ENCODE measurements around the gene CHCT1. TPM values are rescaled to one million over a fixed set of nuclear protein-coding genes. Genes with fewer than 3 reads are reported as not detected.

CHCT1 gene
- total and polyA plus RNA-seq, 2 of the 8 experiments (the other 6 are each of a cell fraction or from before 2014, with no cell fraction given), result 0.06 TPM; not detected in 1

DNA sequence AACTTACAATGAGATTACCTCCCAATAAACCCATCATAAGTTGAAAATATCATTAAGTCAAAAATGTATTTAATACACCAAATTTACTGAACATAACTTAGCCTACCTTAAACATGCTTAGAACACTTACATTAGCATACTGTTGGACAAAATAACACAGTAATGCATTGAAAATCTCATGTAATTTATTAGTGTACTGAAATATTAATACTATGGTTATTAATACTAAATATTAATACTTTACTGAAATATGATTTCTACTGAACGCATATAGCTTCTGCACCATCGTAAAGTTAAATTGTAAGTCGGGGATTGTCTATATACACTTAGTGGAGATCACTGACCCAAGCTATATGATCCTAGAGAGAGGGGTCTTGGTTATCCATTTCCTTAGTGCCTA is 34.6 kb upstream of the CHCT1 start:
- FAIRE-seq, result no peak
- H4K20me1 ChIP-seq (replicated peaks in 1 of 2; ENCODE audit: control insufficient read depth in 1 of 2, insufficient read depth in 2 of 2, low read length in 2 of 2), result no peaks in the 10 kb centered on the region
- 74% methylated on average over 3 of the region's 3 CpGs; no CpG with 5 or more reads in 1 of the 2 experiments for WGBS, 2 experiments (ENCODE audit: extremely low coverage in 1 of 2, insufficient coverage in 1 of 2, insufficient read length in 1 of 2, insufficient replicate concordance in 2 of 2, low coverage in 1 of 2, low lambda C conversion rate in 2 of 2, missing lambda C conversion rate in 1 of 2)

More for the DNA sequence above, 34.6 kb upstream of the CHCT1 start:
- no peak overlapping the region for H3K23ac ChIP-seq (ENCODE audit: insufficient read length)
- POLR2A ChIA-PET (ENCODE audit: partially characterized antibody), result no interaction called here
- no peak overlapping the region for H2BK5ac ChIP-seq (ENCODE audit: low read depth, low read length)
- no peak overlapping the region for H3K56ac ChIP-seq (replicated peaks; ENCODE audit: insufficient read length, low read depth, low read length)
- peaks cover 19 to 75% of the 10 kb centered on the region in 2 experiments for H3K79me2 ChIP-seq (ENCODE audit: control insufficient read depth in 1 of 2, insufficient read depth in 2 of 2, low read length in 2 of 2)
- H3K23me2 ChIP-seq (ENCODE audit: low read depth, low read length), result peaks cover 15% of the 10 kb centered on the region
- no peak overlapping the region for H4K91ac ChIP-seq (replicated peaks; ENCODE audit: insufficient read length, low read length)
- DNase-seq (ENCODE audit: low read depth in 1 of 2, low spot score in 2 of 2), result no peak
- H3K27me3 ChIP-seq (replicated peaks in 1 of 4; ENCODE audit: control insufficient read depth in 3 of 4, extremely low read depth in 1 of 4, insufficient read depth in 3 of 4, low read length in 3 of 4), result no peaks in the 10 kb centered on the region
- H2AK5ac ChIP-seq (ENCODE audit: low read depth, low read length), result no peak overlapping the region
- peak overlapping the region in 1 of 4 experiments; percentile 49; a peak in 2 of 8 replicates for H3K4me3 ChIP-seq (ENCODE audit: extremely low read depth in 1 of 4, insufficient read depth in 2 of 4, low read depth in 3 of 4, low read length in 4 of 4)
- H3K18ac ChIP-seq (ENCODE audit: extremely low read depth, low read length), result no peak overlapping the region
- CTCF ChIA-PET (ENCODE audit: partially characterized antibody), result no interaction called here
- H3K27ac ChIP-seq (ENCODE audit: low read depth, low read length), result no peak overlapping the region
- H4K5ac ChIP-seq (ENCODE audit: insufficient read length, low read depth, low read length), result no peak overlapping the region
- no peak overlapping the region for H2AFZ ChIP-seq (ENCODE audit: low read length)
- H3K9me3 ChIP-seq (ENCODE audit: insufficient read depth in 2 of 2, low read depth in 1 of 2, low read length in 1 of 2), result no peaks in the 10 kb centered on the region
- H3K4me2 ChIP-seq (ENCODE audit: insufficient read depth in 1 of 2, low read depth in 2 of 2, low read length in 2 of 2), result peak overlapping the region; percentile 60 to 65; a peak in 2 of 4 replicates
- H3K79me1 ChIP-seq (ENCODE audit: low read depth, low read length), result no peaks in the 10 kb centered on the region
- no peak overlapping the region for H4K8ac ChIP-seq (ENCODE audit: extremely low read depth, insufficient read depth, low read length)
- no peaks in the 10 kb centered on the region; a peak in 1 of 8 replicates for H3K36me3 ChIP-seq (ENCODE audit: control insufficient read depth in 2 of 4, insufficient read depth in 4 of 4, low read length in 3 of 4)
- H3K14ac ChIP-seq (ENCODE audit: insufficient read length), result no peak overlapping the region
- no peak overlapping the region for H2BK120ac ChIP-seq (replicated peaks; ENCODE audit: low read depth, low read length)
- no peak overlapping the region for H3K9ac ChIP-seq (replicated peaks in 1 of 4; ENCODE audit: extremely low read depth in 1 of 4, low read depth in 3 of 4, low read length in 3 of 4)
- no peak overlapping the region for H3K4ac ChIP-seq (replicated peaks; ENCODE audit: insufficient read length, low read depth, low read length)
- TF ChIP-seq JUND (IDR thresholded peaks at IDR 0.05; ENCODE audit: low read length), result no peak
- peaks cover 9 to 30% (median 20%) of the 10 kb centered on the region in 4 experiments for H3K4me1 ChIP-seq (replicated peaks in 1 of 4; ENCODE audit: control insufficient read depth in 3 of 4, insufficient read depth in 4 of 4, low read length in 3 of 4)
- H2BK15ac ChIP-seq (ENCODE audit: low read length), result no peak overlapping the region
- H2BK20ac ChIP-seq (ENCODE audit: low read length), result no peak overlapping the region
- no peak overlapping the region for H2BK12ac ChIP-seq (ENCODE audit: low read depth, low read length)

Data from H1 (cell line).